ENCODE measurements around the gene USP47.

The USP47 gene

GRCh38 chr11:11841723-11842420 lies at the start of gene USP47:
Gene USP47, plus strand, starts transcription at chr11:11841972. Its CDS starts 214 bp downstream, at chr11:11842186.
- in situ Hi-C loops (cut with MboI; ENCODE audit: low sequenced_read_pairs): no loop called here

GRCh38 chr11:11793073-11793472 lies 48.7 kb upstream of the USP47 start:
- in situ Hi-C loops (cut with MboI; ENCODE audit: low sequenced_read_pairs): loop anchor here (25.0 kb wide), 3 partner anchors 494 to 1006 kb away; no protein-coding TSS in a partner anchor

- in situ Hi-C loops (cut with MboI; ENCODE audit: low sequenced_read_pairs): loop anchor here (25.0 kb wide), 3 partner anchors 488 to 1012 kb away; no protein-coding TSS in a partner anchor
These were observed 43.0 kb upstream of the USP47 start for GRCh38 chr11:11798586-11799438.

- in situ Hi-C loops (cut with MboI; ENCODE audit: low sequenced_read_pairs): loop anchor here (25.0 kb wide), 1 partner anchor 232 kb away; no protein-coding TSS in a partner anchor
These were observed 36.5 kb upstream of the USP47 start for GRCh38 chr11:11805228-11805627.

- in situ Hi-C loops (cut with MboI; ENCODE audit: low sequenced_read_pairs): loop anchor here (25.0 kb wide), 1 partner anchor 231 kb away; no protein-coding TSS in a partner anchor
These were observed 35.7 kb upstream of the USP47 start for GRCh38 chr11:11806074-11806473.

GRCh38 chr11:11806586-11806985 lies 35.2 kb upstream of the USP47 start:
- in situ Hi-C loops (cut with MboI; ENCODE audit: low sequenced_read_pairs): loop anchor here (25.0 kb wide), 1 partner anchor 231 kb away; no protein-coding TSS in a partner anchor

GRCh38 chr11:11807811-11808782 lies 33.7 kb upstream of the USP47 start:
- in situ Hi-C loops (cut with MboI; ENCODE audit: low sequenced_read_pairs): loop anchor here (25.0 kb wide), 1 partner anchor 229 kb away; no protein-coding TSS in a partner anchor

- in situ Hi-C loops (cut with MboI; ENCODE audit: low sequenced_read_pairs): loop anchor here (25.0 kb wide), 1 partner anchor 228 kb away; no protein-coding TSS in a partner anchor
These were observed 32.7 kb upstream of the USP47 start for GRCh38 chr11:11808992-11809615.

GRCh38 chr11:11810764-11811726 lies 30.7 kb upstream of the USP47 start:
- in situ Hi-C loops (cut with MboI; ENCODE audit: low sequenced_read_pairs): loop anchor here (25.0 kb wide), 1 partner anchor 226 kb away; no protein-coding TSS in a partner anchor

- in situ Hi-C loops (cut with MboI; ENCODE audit: low sequenced_read_pairs): loop anchor here (25.0 kb wide), 1 partner anchor 224 kb away; no protein-coding TSS in a partner anchor
These were observed 28.3 kb upstream of the USP47 start for GRCh38 chr11:11813288-11813962.

GRCh38 chr11:11814614-11815452 lies 26.9 kb upstream of the USP47 start:
- in situ Hi-C loops (cut with MboI; ENCODE audit: low sequenced_read_pairs): loop anchor here (25.0 kb wide), 1 partner anchor 222 kb away; no protein-coding TSS in a partner anchor

- in situ Hi-C loops (cut with MboI; ENCODE audit: low sequenced_read_pairs): loop anchor here (25.0 kb wide), 1 partner anchor 221 kb away; no protein-coding TSS in a partner anchor
These were observed 25.1 kb upstream of the USP47 start for GRCh38 chr11:11816511-11817314.

- in situ Hi-C loops (cut with MboI; ENCODE audit: low sequenced_read_pairs): loop anchor here (25.0 kb wide), 1 partner anchor 219 kb away; no protein-coding TSS in a partner anchor
These were observed 23.8 kb upstream of the USP47 start for GRCh38 chr11:11817957-11818356.

- in situ Hi-C loops (cut with MboI; ENCODE audit: low sequenced_read_pairs): loop anchor here (25.0 kb wide), 1 partner anchor 219 kb away; no protein-coding TSS in a partner anchor
These were observed 23.1 kb upstream of the USP47 start for GRCh38 chr11:11818529-11819121.

GRCh38 chr11:11821899-11822298 lies 19.9 kb upstream of the USP47 start:
- in situ Hi-C loops (cut with MboI; ENCODE audit: low sequenced_read_pairs): loop anchor here (25.0 kb wide), 1 partner anchor 215 kb away; no protein-coding TSS in a partner anchor
